ENCODE measurements around the gene RALGDS.

GRCh38 chr9:133151041-133151440 is 30.0 kb upstream of the RALGDS start:
- no peak for TF ChIP-seq CTCF (conservative IDR thresholded peaks at IDR 0.05; ENCODE audit: low read length)
- no peak for TF ChIP-seq EZH2phosphoT487 (IDR thresholded peaks at IDR 0.05; ENCODE audit: borderline replicate concordance, low read depth, low read length)

All from OCI-LY7 (cell line).